ENCODE measurements around the gene ANKRD1. TPM values are rescaled to one million over a fixed set of nuclear protein-coding genes. Genes with fewer than 3 reads are reported as not detected.

Gene ANKRD1
- total and polyA plus RNA-seq, 2 of the 8 experiments (the other 6 are each of a cell fraction or from before 2014, with no cell fraction given): 0.03 TPM; not detected in 1

GRCh38 chr10:90911133-90912051 lies 9.5 kb downstream of the ANKRD1 start:
- no peaks in the 10 kb centered on the region for H3K4me1 ChIP-seq (replicated peaks in 1 of 4; ENCODE audit: control insufficient read depth in 3 of 4, insufficient read depth in 4 of 4, low read length in 3 of 4)
- no peak overlapping the region for H3K4ac ChIP-seq (replicated peaks; ENCODE audit: insufficient read length, low read depth, low read length)
- no peak overlapping the region for H2BK15ac ChIP-seq (ENCODE audit: low read length)
- H3K9me3 ChIP-seq (ENCODE audit: insufficient read depth in 2 of 2, low read depth in 1 of 2, low read length in 1 of 2): no peaks in the 10 kb centered on the region; a peak in 1 of 4 replicates
- no peak overlapping the region for H3K56ac ChIP-seq (replicated peaks; ENCODE audit: insufficient read length, low read depth, low read length)
- FAIRE-seq (peak; percentile 96), DNase-seq (ENCODE audit: low read depth in 1 of 2, low spot score in 2 of 2) (peak in 1 of 2 experiments; percentile 79)
- no peak overlapping the region for H3K14ac ChIP-seq (ENCODE audit: insufficient read length)
- H4K20me1 ChIP-seq (replicated peaks in 1 of 2; ENCODE audit: control insufficient read depth in 1 of 2, insufficient read depth in 2 of 2, low read length in 2 of 2): no peaks in the 10 kb centered on the region
- H2AK5ac ChIP-seq (ENCODE audit: low read depth, low read length): no peak overlapping the region
- H4K8ac ChIP-seq (ENCODE audit: extremely low read depth, insufficient read depth, low read length): no peak overlapping the region
- no peaks in the 10 kb centered on the region for H3K79me1 ChIP-seq (ENCODE audit: low read depth, low read length)
- ChIA-PET POLR2A (ENCODE audit: partially characterized antibody) (interaction anchor here (0.7 kb wide), 1 partner anchor 12 kb away, joined by 3 read pairs; no protein-coding TSS in a partner anchor), CTCF (ENCODE audit: partially characterized antibody) (interaction anchor here (0.6 to 5.2 kb wide), 52 partner anchors 9 to 1587 kb away, joined by 3 to 51 read pairs (median 4); partner anchors contain the start of gene ANKRD1)
- H2BK12ac ChIP-seq (ENCODE audit: low read depth, low read length): no peak overlapping the region
- H3K27me3 ChIP-seq (replicated peaks in 1 of 4; ENCODE audit: control insufficient read depth in 3 of 4, extremely low read depth in 1 of 4, insufficient read depth in 3 of 4, low read length in 3 of 4): peaks cover 24 to 41% (median 39%) of the 10 kb centered on the region in 4 experiments
- no peak overlapping the region for H3K23ac ChIP-seq (ENCODE audit: insufficient read length)
- 42% methylated on average over 12 of the region's 12 CpGs; no CpG with 5 or more reads in 1 of the 2 experiments for WGBS, 2 experiments (ENCODE audit: extremely low coverage in 1 of 2, insufficient coverage in 1 of 2, insufficient read length in 1 of 2, insufficient replicate concordance in 2 of 2, low coverage in 1 of 2, low lambda C conversion rate in 2 of 2, missing lambda C conversion rate in 1 of 2)
- no peak overlapping the region for H2BK20ac ChIP-seq (ENCODE audit: low read length)
- H4K5ac ChIP-seq (ENCODE audit: insufficient read length, low read depth, low read length): no peak overlapping the region
- no peak overlapping the region for H3K4me3 ChIP-seq (ENCODE audit: extremely low read depth in 1 of 4, insufficient read depth in 2 of 4, low read depth in 3 of 4, low read length in 4 of 4)
- no peaks in the 10 kb centered on the region for H3K23me2 ChIP-seq (ENCODE audit: low read depth, low read length)
- no peak overlapping the region for H4K91ac ChIP-seq (replicated peaks; ENCODE audit: insufficient read length, low read length)
- no peak overlapping the region for H3K27ac ChIP-seq (ENCODE audit: low read depth, low read length)
- no peaks in the 10 kb centered on the region for H3K36me3 ChIP-seq (ENCODE audit: control insufficient read depth in 2 of 4, insufficient read depth in 4 of 4, low read length in 3 of 4)
- H3K4me2 ChIP-seq (ENCODE audit: insufficient read depth in 1 of 2, low read depth in 2 of 2, low read length in 2 of 2): no peak overlapping the region
- no peaks in the 10 kb centered on the region for H3K79me2 ChIP-seq (ENCODE audit: control insufficient read depth in 1 of 2, insufficient read depth in 2 of 2, low read length in 2 of 2)
- H2AFZ ChIP-seq (ENCODE audit: low read length): no peak overlapping the region
- H2BK5ac ChIP-seq (ENCODE audit: low read depth, low read length): no peak overlapping the region
- H2BK120ac ChIP-seq (replicated peaks; ENCODE audit: low read depth, low read length): no peak overlapping the region
- no peak overlapping the region for H3K18ac ChIP-seq (ENCODE audit: extremely low read depth, low read length)
- H3K9ac ChIP-seq (replicated peaks in 1 of 4; ENCODE audit: extremely low read depth in 1 of 4, low read depth in 3 of 4, low read length in 3 of 4): no peak overlapping the region
- TF ChIP-seq PHF8 (conservative IDR thresholded peaks at IDR 0.05; ENCODE audit: low read depth, low read length): no peak
- TF ChIP-seq RAD21 (IDR thresholded peaks at IDR 0.05 in 1 of 2, conservative IDR thresholded peaks at IDR 0.05 in 1 of 2; ENCODE audit: low read depth in 2 of 2, low read length in 2 of 2): peak; percentile 87 to 91
- peak; percentile 8 to 79 (median 78) for TF ChIP-seq CTCF (IDR thresholded peaks at IDR 0.05; ENCODE audit: control extremely low read depth in 1 of 3, insufficient read depth in 1 of 3, low read depth in 1 of 3, low read length in 3 of 3)
- TF ChIP-seq SIN3A (conservative IDR thresholded peaks at IDR 0.05 in 1 of 2, IDR thresholded peaks at IDR 0.05 in 1 of 2; ENCODE audit: low read depth in 1 of 2, low read length in 2 of 2): 0 out of 4 replicates have a peak, but pooled peaks of 1 of the 2 experiments have one; percentile 32
- no peak for TF ChIP-seq ATF3 (IDR thresholded peaks at IDR 0.05; ENCODE audit: insufficient read depth, low read depth, low read length)
- 0 out of 2 replicates have a peak, but pooled peaks have one; percentile 57 for TF ChIP-seq TEAD4 (IDR thresholded peaks at IDR 0.05; ENCODE audit: low read depth, low read length)
- TF ChIP-seq POU5F1 (IDR thresholded peaks at IDR 0.05; ENCODE audit: low read depth, low read length): no peak
